HG03159 (cell line): Measurements from ENCODE around the gene DIP2A.

Experiments
- ATAC-seq: cut with Tn5 transposase; IDR thresholded peaks from one replicate; pipeline ENCODE4 v1.9.1; 2021; ENCODE audit warnings: mild to moderate bottlenecking, moderate library complexity; ENCODE audit not compliant: unreplicated experiment

The DIP2A gene, protein sequence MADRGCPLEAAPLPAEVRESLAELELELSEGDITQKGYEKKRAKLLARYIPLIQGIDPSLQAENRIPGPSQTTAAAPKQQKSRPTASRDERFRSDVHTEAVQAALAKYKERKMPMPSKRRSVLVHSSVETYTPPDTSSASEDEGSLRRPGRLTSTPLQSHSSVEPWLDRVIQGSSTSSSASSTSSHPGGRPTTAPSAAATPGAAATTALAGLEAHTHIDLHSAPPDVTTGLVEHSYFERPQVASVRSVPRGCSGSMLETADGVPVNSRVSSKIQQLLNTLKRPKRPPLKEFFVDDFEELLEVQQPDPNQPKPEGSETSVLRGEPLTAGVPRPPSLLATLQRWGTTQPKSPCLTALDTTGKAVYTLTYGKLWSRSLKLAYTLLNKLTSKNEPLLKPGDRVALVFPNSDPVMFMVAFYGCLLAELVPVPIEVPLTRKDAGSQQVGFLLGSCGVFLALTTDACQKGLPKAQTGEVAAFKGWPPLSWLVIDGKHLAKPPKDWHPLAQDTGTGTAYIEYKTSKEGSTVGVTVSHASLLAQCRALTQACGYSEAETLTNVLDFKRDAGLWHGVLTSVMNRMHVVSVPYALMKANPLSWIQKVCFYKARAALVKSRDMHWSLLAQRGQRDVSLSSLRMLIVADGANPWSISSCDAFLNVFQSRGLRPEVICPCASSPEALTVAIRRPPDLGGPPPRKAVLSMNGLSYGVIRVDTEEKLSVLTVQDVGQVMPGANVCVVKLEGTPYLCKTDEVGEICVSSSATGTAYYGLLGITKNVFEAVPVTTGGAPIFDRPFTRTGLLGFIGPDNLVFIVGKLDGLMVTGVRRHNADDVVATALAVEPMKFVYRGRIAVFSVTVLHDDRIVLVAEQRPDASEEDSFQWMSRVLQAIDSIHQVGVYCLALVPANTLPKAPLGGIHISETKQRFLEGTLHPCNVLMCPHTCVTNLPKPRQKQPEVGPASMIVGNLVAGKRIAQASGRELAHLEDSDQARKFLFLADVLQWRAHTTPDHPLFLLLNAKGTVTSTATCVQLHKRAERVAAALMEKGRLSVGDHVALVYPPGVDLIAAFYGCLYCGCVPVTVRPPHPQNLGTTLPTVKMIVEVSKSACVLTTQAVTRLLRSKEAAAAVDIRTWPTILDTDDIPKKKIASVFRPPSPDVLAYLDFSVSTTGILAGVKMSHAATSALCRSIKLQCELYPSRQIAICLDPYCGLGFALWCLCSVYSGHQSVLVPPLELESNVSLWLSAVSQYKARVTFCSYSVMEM (N-terminal part only)

DNA sequence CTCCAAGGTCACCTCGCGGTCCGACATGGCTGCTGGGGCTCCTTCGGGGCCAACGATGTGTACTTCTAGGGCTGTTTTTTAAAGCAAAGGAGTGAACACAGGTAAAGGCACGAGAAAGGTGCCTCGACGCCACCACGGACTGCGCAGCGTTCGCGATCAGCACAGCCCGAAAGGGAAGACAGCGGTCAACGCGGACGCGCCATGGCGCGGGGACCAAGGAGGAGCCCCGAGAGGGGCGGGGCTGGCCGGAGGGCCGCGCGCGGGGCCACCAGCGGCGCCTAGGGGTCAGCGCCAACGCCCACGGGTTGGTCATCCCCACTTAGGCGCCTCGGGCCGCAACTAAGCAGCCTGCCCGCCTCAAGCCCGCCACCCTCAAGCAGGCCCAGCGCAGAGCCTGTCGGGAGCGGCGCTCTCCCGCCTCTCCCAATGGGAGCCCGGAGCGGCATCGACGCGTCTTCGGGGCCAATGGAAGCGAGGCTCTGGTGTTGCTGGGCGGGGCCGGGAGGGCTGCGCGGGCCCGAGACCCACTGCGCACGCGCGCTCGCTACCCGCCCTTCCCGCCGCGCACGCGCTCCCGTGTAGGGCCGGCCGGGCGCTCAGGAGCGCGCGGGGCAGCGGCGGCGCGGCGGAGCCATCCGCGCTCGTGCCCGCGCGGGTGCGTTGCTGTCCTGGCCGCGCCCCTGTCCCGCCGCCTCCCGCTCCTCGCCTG, at the start of gene DIP2A:
TSS of gene DIP2A (plus strand) at position 577 of the 709 bp plus-strand sequence. CDS start 241 bp downstream, outside the sequence.
- peak; percentile 90 for ATAC-seq

DNA sequence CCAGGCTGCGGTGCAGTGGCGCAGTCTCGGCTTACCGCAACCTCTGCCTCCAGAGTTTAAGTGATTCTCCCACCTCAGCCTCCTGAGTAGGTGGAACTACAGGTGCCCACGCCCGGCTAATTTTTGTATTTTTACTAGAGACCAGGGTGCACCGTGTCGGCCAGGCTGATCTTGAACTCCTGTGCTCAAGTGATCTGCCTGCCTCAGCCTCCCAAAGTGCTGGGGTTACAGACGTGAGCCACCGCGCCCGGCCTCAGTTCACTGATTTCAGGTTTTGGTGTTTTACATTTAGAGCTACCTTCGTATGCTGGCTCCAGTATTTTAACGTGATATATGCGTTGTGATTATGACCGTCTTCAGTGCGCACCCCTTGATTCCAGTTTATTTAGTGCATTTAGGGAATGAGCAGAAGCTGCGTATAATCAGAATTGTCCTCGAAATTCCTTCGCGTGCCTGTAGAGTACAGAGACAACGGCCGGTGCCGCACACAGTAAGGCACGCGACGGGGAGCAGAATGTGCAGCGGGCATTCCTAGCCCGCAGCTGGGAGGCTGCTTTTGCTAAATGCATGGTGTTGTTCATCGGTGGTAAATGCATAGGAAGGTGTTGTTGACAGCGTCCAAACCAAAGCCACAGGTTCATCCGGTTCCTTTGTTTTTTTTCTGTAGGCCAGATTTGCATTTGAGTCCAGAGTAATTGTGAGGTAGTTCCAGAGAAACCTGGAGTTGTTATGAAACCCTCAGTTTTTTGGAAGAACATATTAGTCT, 48.9 kb upstream of the DIP2A start:
- no peak for ATAC-seq

DNA sequence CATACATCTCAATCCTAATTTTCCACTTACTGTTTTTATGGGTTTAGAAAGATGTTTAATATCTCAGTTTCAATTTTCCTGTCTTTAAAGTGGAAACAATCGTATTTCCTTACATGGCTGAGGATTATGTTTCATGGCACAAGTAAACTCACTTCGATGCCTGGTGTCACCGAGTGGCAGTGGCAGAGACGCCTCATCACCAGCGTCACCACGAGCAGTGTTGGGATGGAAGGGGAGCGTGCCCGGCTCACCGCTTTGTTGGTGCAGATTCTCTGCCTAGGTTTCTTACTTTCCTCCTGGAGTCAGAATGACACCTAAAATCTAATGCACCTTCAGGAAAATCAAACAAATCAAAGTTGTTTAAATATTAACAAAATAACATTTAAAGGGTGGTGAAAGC, 48.2 kb upstream of the DIP2A start:
- no peak for ATAC-seq

DNA sequence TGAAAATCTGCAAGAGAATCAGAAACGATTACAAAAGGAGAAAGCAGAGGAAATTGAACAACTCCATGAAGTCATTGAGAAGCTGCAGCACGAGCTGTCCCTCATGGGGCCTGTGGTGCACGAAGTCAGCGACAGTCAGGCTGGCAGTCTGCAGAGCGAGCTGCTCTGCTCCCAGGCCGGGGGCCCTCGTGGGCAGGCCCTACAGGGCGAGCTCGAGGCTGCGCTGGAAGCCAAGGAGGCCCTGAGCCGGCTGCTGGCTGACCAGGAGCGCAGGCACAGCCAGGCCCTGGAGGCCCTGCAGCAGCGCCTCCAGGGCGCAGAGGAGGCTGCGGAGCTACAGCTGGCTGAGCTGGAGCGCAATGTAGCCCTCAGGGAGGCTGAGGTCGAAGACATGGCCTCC, 47.5 kb upstream of the DIP2A start:
- no peak for ATAC-seq

DNA sequence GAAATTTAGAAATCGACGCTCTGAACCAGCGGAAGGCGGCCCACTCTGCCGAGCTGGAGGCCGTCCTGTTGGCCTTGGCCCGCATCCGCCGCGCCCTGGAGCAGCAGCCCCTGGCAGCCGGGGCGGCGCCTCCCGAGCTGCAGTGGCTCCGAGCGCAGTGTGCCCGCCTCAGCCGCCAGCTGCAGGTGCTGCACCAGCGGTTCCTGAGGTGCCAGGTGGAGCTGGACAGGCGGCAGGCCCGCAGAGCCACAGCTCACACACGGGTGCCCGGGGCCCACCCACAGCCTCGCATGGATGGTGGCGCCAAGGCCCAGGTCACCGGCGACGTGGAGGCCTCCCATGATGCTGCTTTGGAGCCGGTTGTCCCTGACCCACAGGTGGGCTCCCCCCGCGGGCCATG, 47.0 kb upstream of the DIP2A start:
- no peak for ATAC-seq

DNA sequence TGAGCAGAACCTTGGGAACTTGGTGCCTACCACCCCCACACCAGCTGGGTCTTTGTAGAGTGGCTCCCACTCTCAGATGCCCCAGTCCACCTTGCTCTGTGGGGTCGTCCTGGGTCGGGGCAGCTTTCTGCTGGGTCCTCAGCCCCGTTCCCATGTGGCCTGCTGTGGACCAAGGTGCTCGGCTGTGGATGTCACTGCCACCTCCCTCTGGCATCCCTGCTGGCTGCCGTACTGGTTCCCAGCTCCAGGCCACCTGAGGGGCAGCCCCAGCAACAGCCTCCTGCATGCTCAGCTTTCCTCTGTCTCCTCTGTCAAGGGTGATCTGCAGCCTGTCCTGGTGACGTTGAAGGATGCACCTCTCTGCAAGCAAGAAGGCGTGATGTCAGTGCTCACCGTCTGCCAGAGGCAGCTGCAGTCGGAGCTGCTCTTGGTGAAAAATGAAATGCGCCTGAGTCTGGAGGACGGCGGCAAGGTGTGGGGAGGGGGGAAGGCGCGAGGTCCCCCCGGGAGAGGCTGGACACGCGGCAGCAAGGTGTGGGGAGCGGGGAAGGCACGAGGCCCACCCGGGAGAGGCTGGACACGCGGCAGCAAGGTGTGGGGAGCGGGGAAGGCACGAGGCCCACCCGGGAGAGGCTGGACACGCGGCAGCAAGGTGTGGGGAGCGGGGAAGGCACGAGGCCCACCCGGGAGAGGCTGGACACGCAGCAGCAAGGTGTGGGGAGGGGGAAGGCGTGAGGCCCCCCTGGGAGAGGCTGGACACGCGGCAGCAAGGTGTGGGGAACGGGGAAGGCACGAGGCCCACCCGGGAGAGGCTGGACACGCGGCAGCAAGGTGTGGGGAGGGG, 45.9 kb upstream of the DIP2A start:
- no peak for ATAC-seq

DNA sequence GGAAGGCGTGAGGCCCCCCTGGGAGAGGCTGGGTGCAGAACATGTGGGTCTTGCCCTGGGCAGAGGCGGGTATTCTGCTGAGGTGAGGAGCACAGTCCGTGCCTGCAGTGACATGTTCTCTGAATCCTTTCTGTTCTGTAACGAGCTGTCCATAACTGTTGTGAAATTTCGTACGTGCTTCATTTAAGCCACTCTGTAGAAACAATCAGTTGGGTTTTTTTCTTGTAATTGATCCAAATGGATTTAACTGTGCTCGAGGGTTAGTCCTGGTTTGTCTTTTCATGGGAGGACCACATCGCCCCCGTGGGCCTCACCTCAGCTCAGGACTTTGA, 45.4 kb upstream of the DIP2A start:
- ATAC-seq, result no peak

DNA sequence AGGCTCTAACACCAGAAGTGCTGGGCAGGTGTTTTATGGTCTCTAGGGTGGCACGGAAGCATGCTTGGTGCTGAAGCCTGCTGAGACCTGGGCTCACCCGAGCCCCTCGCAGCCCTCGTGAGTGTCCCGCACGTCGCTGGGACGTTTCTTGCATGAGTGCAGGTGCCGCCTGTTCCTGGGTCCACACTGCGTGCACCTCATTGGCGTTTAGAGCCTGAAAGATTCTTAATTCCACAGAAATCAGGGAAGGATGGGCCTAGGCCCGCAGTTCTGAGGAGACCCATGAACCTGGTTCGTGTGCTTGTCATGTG, 43.8 kb upstream of the DIP2A start:
- ATAC-seq, result no peak

DNA sequence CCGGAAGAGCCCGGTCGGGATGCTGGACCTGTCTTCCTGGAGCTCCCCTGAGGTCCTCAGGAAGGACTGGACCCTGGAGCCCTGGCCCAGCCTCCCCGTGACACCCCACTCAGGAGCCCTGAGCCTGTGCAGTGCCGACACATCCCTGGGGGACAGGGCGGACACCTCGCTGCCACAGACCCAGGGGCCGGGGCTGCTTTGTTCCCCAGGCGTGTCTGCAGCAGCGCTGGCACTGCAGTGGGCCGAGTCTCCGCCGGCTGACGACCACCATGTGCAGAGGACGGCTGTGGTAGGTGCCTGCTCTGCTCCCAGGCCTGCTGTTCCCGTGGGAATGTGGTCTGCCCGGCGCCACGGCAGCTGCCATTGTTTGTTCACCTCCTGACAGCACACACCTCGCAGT, 42.1 kb upstream of the DIP2A start:
- no peak for ATAC-seq

DNA sequence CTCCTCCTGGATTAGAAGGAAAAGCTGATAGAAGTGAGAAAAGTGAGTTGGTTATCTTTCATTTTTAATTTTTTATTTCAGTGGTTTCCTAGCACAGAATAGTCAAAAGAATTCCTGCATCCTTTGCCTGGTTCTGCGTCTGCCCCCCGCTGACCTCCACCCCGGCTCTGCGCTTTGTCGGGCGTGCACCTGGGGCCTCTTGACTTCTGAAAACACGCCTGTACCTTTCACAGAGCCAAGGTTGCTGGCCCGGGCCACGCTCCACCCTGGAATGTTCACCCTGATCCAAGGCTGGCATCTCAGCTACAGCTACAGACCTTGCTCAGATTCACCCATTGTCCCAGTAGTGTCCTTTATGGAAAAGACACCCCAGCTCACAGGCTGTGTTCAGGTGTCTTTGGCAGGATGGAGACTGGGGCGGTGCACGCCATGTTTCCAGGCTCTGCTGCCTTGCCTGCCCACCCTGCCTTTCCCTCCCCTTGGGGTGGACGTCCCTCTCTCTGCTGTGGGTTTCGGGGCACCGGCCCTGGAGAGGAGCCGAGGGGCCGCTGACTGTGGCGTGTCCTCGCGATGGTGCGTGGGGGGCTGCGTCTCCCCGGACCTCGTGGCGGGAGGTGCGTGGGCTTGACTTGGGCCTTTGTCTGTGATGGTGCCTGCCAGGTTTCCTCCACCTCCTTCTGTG, 40.3 kb upstream of the DIP2A start:
- no peak for ATAC-seq

DNA sequence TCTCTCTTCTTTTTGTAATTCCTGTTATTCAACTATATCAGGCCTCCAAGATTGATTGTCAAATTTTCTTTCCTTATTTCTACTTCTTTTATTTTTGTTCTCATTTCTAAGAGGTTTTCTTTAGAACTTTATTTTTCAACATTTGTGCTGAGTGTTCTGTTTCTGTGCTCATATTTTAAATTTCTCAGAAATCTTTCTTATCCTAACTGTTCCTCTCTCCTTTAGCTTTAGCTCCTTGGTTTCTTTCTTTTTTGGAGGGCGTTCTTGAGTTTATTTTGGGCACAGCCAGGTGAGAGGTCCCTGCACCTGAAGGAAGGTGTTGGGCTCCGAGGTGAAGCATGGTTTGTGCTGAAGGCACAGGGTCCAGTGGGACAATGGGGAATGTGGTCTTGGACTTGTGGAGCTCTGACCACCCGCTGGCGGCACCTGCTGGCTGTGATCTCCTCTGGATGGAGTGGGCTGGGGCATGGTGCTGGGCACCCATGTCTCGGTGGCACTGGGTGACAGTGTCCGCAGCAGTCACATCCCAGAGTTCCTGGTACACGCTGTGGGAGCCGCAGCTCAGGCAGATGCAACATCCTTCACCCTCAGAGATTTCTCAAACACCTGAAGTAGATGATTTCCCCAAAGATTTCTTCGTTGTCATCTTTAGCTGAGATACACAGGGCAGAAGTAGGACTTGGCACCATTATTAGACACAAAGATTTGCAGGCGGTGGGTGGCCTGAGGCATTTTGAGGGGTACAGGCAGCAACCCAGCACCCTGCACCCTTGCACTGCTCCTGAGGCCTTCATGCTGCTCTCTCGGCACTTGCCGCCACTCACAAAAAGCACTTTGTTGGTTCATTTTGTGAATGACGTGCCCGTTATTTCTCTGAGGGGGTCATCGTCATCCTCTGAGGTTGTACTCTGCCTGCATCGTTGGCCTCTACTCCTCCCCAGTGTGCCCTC, 38.2 kb upstream of the DIP2A start:
- no peak for ATAC-seq

DNA sequence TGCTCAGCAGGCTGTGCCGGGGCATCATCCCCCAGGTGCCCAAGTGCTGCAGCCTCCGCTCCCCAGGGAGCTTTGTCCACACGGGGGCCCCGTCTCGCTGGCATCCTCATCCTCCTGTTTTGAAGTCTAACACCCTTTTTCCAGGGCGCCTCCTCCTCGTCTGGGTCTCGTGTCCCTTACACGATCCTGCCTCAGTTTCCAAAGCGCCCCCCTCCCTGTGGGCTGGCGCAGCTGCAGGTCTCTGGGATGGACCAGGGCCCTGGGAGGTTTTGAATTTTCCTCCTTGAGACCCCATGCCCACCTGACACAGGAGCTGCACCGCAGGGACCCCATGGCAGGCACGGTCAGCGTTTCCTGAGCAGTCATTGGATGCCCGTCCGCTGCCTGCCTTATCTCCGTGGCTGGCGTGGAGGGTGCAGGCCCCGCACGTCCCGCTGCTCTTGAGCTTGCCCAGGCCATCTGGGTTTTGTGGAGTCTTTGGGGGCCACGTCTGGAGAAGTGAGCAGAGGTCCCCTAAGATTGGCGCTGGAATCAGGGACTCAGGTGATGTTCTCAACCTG, 37.4 kb upstream of the DIP2A start:
- no peak for ATAC-seq

DNA sequence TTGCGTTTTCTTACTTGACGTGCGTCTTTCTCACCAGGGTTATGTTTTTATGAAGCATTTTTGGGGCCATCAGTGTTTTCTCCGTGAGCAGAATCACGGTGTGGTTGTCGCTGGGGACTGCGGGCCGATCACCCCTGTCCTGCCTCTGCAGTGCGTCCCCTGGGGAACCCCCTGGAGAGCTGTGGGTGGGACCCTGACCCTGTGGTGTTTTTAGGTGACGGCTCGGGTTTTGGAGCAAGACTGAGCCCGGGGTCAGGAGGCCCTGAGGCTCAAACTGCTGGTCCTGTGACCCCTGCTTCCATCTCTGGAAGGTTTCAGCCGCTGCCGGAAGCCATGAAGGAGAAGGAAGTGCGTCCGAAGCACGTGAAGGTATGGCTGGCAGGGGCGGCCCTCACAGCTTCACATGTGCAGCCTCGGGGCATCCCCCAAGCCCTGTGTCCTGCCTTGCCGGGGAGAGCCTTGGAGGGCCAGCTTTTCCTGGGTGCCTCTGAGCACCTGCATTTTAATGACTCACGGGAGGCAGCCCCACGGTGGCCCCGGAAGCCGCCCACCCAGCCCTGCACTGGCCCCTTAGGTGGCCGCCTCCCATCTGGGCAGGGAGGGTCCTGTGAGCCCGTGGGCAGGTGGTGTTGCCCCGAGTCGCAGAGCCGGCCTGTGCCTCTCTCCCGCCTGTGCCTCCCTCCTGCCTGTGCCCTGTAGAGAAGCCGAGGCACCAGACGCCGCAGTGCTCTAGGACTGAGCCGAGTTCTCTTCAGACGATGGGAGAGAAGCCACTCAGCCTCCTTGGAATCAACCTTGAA, 36.7 kb upstream of the DIP2A start:
- no peak for ATAC-seq

DNA sequence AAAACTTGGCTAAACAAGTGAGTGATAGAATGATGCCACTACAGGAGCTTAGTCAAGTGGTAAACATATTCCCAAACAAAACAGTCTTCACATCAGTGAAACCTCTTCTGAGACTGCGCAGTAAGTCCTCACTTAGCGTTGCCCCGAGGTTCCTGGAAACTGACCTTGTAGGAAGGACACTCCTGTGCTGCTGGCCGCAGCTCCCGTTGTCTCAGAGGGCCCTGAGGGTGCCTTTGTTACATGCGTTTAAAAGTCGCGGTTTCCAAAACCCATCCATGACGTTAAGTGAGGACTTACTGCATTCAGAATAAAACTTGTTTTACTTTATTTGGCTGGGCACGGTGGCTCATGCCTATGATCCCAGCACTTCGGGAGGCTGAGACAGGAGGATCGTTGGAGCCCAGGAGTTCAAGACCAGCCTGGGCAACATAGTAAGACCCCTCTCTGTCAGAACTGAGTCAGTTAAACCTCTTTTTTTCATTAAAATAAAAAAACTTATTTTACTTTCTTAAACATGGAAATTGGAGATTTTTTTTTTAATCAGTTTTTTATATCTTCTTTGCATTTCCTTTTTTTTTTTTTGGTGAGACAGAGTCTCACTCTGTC, 36.0 kb upstream of the DIP2A start:
- no peak for ATAC-seq

DNA sequence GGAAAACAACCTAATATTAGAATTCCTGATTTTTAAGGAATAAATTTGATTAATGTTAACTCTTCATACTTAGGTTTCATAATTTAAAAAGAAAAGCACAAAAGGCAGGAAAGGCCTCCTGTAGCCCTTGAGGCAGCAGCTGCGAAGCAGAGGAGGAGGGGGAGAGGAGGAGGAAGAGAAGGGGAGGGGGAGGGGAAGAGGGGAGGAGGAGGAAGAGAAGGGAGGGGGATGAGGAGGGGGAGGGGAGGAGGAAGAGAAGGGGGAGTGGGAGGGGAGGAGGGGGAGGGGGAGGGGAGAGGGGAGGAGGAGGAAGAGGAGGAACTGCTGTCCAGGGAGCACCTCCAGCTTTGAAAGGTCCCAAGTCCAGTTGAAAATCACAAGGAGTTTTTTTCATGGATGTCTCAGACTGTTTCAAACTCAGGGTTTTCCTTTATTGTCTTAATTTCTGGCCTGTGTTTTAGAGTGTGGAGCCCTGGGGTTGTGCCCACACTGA, 35.1 kb upstream of the DIP2A start:
- ATAC-seq, result no peak

DNA sequence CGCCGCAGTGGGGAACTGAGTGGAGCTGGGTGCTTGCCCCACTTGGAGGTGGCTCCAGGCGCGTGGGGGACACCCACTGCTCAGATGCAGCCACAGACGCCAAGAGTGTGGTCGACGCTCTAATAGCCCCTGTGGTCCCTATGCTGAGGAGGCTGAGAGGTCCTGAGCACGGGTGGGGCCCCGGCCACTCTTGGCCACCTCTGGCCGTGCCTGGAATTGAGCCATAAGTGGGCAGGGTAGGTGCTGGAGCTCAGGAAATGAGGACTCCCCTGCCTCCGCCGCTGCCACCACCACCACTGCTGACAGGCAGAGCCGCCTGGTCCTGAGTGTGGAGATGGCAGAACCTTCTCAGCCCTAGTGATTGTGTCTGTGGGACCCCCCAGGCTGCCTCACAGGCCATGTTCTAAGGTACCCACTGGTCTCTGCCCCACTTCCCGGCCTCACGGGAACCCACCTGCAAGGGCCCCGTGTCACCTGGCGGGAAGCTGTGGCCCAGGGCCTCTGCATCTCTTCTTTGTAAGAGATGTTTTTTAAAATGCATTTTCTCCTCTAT, 34.6 kb upstream of the DIP2A start:
- ATAC-seq, result no peak
